Stimulated activated CD4-positive, alpha-beta T cell treated with anti-CD3 and anti-CD28 coated beads, TNF-alpha, amount 100 ng/mL, for 1 hour (primary cell): ENCODE results near the gene MCRIP2.

Experiments used
- DNase-seq, 3 donors: peaks; one replicate each; pipeline ENCODE4 v3.0.0-alpha.2; 2020; ENCODE audit warnings: low read depth in 3 of 3, low spot score in 1 of 3

The MCRIP2 gene

DNA sequence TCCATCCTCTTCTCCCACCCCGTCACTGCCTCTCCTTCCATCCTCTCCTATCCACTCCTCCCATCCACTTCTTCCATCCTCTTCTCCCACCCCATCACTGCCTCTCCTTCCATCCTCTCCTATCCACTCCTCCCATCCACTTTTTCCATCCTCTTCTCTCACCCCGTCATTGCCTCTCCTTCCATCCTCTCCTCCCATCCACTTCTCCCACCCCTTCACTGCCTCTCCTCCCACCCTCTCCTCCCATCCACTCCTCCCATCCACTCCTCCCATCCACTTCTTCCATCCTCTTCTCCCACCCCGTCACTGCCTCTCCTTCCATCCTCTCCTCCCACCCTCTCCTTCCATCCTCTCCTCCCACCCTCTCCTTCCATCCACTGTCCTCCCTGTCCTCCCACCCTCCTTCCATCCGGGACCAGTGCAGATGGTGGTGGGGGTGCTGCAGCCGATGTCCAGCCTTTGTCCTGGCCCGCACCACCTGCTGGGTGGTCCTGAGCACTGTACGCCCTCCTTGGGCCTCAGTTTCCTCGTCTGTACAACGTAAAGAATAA lies 9.7 kb upstream of the MCRIP2 start:
- DNase-seq: no peak

DNA sequence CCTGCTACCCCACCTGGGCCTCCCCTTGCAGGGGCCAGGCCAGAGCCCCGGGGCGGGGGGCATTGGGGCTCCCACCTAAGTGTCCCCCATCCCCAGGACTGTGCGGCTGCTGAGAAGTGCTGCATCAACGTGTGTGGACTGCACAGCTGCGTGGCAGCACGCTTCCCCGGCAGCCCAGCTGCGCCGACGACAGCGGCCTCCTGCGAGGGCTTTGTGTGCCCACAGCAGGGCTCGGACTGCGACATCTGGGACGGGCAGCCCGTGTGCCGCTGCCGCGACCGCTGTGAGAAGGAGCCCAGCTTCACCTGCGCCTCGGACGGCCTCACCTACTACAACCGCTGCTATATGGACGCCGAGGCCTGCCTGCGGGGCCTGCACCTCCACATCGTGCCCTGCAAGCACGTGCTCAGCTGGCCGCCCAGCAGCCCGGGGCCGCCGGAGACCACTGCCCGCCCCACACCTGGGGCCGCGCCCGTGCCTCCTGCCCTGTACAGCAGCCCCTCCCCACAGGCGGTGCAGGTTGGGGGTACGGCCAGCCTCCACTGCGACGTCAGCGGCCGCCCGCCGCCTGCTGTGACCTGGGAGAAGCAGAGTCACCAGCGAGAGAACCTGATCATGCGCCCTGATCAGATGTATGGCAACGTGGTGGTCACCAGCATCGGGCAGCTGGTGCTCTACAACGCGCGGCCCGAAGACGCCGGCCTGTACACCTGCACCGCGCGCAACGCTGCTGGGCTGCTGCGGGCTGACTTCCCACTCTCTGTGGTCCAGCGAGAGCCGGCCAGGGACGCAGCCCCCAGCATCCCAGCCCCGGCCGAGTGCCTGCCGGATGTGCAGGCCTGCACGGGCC lies 8.9 kb upstream of the MCRIP2 start:
- DNase-seq: no peak

DNA sequence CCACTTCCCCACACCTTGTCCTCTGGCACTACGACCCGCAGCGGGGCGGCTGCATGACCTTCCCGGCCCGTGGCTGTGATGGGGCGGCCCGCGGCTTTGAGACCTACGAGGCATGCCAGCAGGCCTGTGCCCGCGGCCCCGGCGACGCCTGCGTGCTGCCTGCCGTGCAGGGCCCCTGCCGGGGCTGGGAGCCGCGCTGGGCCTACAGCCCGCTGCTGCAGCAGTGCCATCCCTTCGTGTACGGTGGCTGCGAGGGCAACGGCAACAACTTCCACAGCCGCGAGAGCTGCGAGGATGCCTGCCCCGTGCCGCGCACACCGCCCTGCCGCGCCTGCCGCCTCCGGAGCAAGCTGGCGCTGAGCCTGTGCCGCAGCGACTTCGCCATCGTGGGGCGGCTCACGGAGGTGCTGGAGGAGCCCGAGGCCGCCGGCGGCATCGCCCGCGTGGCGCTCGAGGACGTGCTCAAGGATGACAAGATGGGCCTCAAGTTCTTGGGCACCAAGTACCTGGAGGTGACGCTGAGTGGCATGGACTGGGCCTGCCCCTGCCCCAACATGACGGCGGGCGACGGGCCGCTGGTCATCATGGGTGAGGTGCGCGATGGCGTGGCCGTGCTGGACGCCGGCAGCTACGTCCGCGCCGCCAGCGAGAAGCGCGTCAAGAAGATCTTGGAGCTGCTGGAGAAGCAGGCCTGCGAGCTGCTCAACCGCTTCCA lies 8.1 kb upstream of the MCRIP2 start:
- no peak for DNase-seq

DNA sequence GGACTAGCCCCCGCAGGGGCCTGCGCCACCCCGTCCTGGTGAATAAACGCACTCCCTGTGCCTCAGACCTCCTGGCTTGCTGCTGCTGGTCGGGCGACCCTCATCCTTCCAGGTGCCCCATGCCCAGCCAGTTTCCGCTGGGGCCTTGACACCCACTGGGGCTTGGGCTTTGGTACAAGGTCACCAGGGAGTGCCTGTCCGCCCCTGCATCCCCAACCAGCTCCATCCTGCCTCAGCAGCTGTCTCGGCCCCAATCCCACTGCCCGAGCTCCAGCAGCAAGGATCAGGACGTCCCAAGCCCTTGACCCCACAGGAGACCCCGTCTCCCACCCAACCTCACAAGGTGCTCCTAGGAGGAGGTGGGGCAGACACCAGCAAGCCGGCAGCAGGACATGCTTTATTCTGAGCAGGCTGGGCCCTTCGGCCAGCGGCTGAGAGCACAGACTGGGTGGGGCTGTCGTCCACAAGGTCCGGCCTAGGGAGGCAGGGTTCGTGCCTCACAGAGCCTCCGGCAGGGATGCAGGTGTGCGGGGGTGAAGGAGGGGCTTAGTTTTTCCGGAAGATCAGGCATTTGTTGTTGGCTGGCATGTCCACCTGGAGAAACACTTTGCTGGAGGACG lies 7.5 kb upstream of the MCRIP2 start:
- DNase-seq: no peak

DNA sequence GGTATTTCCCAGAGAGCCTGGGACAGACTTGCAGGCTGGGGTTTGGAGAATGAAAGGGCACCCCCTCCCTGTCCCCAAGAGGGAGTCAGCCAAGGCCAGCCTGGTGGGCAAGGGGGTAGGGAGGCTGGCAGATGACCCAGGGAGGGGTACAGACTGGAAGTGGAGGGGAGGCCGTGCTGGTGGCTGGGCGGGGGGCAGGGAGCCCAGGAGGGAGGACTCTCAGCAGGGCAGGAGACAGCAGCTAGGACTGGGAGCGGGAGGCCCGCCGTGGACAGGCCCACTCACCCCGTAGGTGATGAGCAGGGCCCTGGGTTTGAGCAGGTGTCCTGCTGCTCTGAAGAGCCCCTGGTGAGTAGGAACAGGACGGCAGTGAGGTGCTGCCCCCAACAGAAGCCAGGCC lies 6.6 kb upstream of the MCRIP2 start:
- DNase-seq: no peak

DNA sequence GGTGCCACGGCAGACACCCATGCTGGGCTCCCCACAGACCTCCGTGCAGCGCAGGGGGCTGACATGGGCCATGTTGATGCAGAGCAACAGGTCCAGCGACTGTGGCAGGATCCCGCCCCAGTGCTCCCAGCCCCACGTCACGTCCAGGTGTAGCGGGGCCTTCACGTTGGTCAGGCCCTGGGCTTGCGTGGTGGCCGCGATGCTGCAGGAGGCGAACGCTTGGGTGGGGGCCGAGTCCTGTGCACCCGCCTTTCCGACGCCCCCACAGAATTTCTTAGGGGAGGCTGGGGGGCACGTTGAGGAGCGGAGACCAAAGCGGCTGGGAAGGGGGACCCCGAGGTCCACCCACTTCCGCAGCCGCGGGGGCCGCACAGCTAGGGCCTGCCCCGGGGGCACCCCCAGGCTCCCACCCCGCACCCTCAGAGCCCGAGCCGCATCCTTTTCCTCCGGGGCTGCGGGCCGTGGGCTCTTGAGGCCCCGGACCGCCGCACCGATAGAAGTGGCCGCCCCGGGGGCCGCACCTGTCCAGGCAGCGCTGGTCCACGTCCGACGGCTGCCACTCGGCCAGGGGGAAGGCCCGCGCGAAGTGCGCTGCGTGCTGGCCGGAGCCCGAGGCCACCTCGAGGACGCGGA lies 5.9 kb upstream of the MCRIP2 start:
- no peak for DNase-seq

GRCh38 chr16:636206-637080 lies 5.2 kb upstream of the MCRIP2 start, which contains the start of gene METTL26:
METTL26 (minus strand) TSS chr16:636305; CDS start chr16:636290, 15 bp downstream.
- DNase-seq: peak; percentile 81 to 96 (median 82)

DNA sequence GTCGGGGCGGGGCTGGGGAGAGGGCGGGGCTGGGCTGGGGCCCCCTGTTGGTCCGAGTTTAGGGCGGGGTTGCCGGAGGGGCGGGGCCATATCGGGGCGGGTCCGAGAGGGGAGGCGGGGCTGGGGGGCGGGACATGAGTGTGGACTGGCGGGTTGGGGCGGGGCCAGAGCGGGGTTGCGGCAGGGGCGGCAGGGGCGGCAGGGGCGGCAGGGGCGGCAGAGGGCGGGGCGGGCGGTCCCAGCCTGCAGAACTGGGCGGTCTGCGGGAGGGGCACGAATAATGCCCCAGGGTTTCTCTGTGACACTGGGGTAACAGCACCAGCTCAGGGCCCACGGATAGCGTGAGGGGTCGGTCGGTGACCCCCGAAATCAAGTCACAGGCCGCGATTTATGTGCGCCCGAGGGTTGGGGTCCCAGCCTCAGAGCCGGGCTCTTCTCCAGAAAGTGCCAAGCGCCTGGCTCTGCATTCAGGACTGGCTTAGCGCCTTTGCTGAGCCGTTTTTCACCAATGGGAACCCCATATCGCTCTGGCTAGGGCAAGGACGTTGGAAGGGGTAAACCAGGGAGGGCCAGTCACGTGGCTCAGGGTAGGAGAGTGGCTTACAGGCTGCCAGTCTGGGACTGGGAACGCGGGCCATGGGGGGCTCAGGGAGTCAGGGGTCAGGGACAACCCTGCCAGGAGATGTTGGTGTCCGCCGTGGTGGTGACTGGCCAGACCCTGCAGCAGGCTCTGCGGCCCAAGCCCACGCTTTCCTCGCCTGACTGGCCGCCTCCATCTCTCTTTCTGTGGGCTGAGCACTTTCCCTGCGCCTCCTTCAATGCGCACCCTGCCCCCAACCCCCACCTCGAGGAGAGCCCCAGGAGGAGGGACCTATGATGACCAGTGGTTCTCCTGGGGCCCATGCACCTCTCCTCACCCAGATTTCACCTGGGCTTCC lies 4.3 kb upstream of the MCRIP2 start:
- peak; percentile 74 to 84 (median 83) for DNase-seq

DNA sequence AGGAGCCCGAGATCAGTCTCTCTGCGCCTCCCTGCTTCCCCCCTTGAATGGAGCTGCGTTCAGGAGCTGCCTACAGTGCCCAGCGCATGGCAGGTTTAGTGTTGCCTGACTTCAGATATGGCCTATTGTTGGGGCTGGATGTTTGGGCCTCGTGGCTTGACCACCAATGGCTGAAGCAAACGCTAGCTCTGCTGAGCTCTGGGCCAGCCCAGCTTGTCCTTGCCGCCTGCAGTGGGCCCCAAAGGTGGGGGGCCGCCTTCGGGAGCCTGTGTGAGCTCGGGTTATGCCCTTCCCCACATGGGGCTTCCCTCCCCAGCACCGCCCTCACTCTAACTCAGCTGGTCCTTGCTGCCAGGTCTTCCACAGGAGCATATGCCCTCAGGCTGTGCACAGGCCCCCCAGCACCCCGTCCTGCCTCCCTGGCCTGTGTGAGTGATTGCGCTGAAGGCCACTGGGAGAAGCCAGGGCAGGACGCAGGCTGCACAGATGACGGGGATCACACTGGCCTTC lies 3.5 kb upstream of the MCRIP2 start:
- no peak for DNase-seq

DNA sequence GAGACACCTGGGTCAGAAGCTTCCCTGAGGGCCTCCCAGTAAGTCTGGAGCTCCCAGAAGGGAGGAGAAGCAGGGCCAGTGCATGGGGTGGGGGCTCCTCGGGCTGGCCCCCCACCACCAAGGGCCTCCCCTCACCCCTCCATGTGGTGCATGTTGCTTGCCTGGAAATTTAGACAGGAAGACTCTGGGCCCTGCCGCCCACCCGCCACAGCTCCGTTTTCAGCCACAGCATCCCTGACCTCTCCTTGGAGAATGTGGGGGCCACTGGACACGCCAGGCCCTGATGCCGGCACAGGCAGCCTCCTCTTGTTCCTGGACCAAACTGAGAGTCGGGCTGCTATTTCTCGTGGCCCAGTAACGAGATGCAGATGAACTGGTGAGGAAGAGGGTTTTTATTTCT lies 2.8 kb upstream of the MCRIP2 start:
- no peak for DNase-seq

DNA sequence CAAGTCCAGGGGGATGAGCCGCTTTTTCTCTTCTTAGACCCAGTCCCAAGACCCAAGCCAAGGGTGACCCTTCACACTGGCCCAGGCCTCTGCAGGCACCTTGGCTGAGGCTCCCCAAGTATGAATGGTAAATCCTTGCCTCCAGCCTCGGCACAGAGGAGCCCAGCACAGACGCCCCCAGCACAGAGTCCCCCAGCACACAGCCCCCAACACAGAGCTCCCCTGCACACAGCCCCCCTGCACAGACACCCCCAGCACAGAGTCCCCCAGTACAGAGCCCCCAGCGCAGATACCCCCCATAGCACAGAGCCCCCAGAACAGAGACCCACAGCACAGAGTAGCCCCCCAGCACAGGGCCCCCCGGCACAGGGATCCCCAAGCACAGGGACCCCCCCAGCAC lies 1.0 kb upstream of the MCRIP2 start:
- DNase-seq: no peak

- no peak for DNase-seq
These were observed 791 bp downstream of the MCRIP2 start for GRCh38 chr16:642189-643049.

DNA sequence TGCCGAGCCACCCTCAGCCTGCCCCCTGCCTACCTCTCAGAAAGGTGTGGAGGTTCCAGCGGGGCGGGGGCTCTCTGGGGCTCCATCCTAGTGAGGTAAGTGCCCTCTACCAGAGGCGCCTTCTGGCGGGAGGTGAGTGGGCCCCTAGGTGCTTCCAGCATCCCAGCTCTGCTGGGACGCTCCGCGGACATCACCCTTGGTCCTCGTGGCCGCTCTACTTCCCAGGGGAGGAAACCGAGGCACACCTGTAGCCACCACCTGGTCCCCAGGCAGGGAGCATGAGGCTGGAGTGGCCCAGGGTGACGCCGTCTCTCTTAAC lies 1.4 kb downstream of the MCRIP2 start:
- DNase-seq: no peak

DNA sequence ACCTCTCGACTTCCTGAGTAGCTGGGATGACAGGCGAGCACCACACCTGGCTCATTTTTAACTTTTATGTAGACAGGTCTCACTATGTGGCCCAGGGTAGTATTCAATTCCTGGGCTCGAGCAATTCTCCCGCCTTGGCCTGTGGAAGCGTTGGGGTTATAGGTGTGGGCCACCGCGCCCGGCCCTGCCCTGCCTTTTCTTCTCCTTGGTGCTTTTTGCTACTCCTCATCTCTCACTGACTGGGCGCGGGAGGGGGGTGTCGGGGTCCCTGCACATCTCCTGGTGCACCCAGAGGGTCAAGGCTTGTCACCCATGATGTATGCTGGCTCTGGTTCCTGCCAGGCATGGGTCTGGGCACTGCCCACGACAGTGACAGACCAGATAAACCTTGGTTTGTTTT lies 2.9 kb downstream of the MCRIP2 start:
- no peak for DNase-seq

GRCh38 chr16:645852-646678 lies 4.4 kb downstream of the MCRIP2 start:
- DNase-seq: no peak

GRCh38 chr16:646679-647172 lies 5.1 kb downstream of the MCRIP2 start:
- no peak for DNase-seq
